Osteocyte (in vitro differentiated cells): ENCODE data around the gene C1QTNF3. TPM values are rescaled to one million over a fixed set of nuclear protein-coding genes. Genes with fewer than 3 reads are reported as not detected.
A peak's percentile ranks its signal among the peaks of the same experiment; 100 is the strongest.

Source experiments
- DNase-seq: peaks from one replicate; pipeline ENCODE4 v3.0.0; 2021; ENCODE audit warnings: mixed read lengths; ENCODE audit not compliant: unreplicated experiment; ENCODE audit errors: extremely low spot score
- H3K27ac Mint-ChIP-seq: one replicate; pipeline ENCODE4 v1.8.0; 2021; ENCODE audit warnings: mild to moderate bottlenecking, mixed read lengths; ENCODE audit not compliant: unreplicated experiment
- H3K27me3 Mint-ChIP-seq: one replicate; pipeline ENCODE4 v1.8.0; 2021; ENCODE audit warnings: mixed read lengths; ENCODE audit not compliant: unreplicated experiment
- H3K36me3 Mint-ChIP-seq: one replicate; pipeline ENCODE4 v1.8.0; 2021; ENCODE audit warnings: mixed read lengths; ENCODE audit not compliant: unreplicated experiment
- H3K4me1 Mint-ChIP-seq: one replicate; pipeline ENCODE4 v1.8.0; 2021; ENCODE audit warnings: mixed read lengths; ENCODE audit not compliant: unreplicated experiment
- H3K4me3 Mint-ChIP-seq: one replicate; pipeline ENCODE4 v1.8.0; 2021; ENCODE audit warnings: mild to moderate bottlenecking, moderate library complexity, mixed read lengths; ENCODE audit not compliant: unreplicated experiment
- H3K9me3 Mint-ChIP-seq: one replicate; pipeline ENCODE4 v1.8.0; 2021; ENCODE audit warnings: mixed read lengths; ENCODE audit not compliant: unreplicated experiment
- CTCF ChIP-seq: fragments of 200-600 bp; sonication (generic); IDR thresholded peaks from 2 replicates; pipeline ENCODE4 v1.5.0; 2021; ENCODE audit warnings: antibody characterized with exemption, mild to moderate bottlenecking, moderate library complexity
- total RNA-seq: library from RNA; stranded (reverse); gene quantifications from 2 replicates; pipeline ENCODE4 v1.2.1, GENCODE V29; 2021

Gene C1QTNF3
- total RNA-seq, 1 donor from 2014 or later: 4.8 TPM

GRCh38 chr5:34057569-34057968 is 14.6 kb upstream of the C1QTNF3 start:
- Mint-ChIP-seq H3K27ac (no peak overlapping the region), H3K27me3 (no peaks in the 10 kb centered on the region)

GRCh38 chr5:34057118-34057517 is 14.1 kb upstream of the C1QTNF3 start:
- Mint-ChIP-seq H3K4me3 (no peak overlapping the region), H3K27me3 (no peaks in the 10 kb centered on the region), H3K27ac (no peak overlapping the region), H3K4me1 (peaks cover 26% of the 10 kb centered on the region), H3K36me3 (peaks cover 5% of the 10 kb centered on the region), H3K9me3 (no peaks in the 10 kb centered on the region)
- DNase-seq: no peak
- TF ChIP-seq CTCF: no peak

More at GRCh38 chr5:34057569-34057968, 14.6 kb upstream of the C1QTNF3 start:
- Mint-ChIP-seq H3K36me3 (peaks cover 7% of the 10 kb centered on the region), H3K4me3 (no peak overlapping the region), H3K9me3 (no peaks in the 10 kb centered on the region), H3K4me1 (peaks cover 22% of the 10 kb centered on the region)
- no peak for DNase-seq
- no peak for TF ChIP-seq CTCF

- Mint-ChIP-seq H3K27me3 (no peaks in the 10 kb centered on the region), H3K4me3 (no peak overlapping the region), H3K27ac (no peak overlapping the region), H3K9me3 (no peaks in the 10 kb centered on the region), H3K4me1 (peaks cover 30% of the 10 kb centered on the region), H3K36me3 (no peaks in the 10 kb centered on the region)
- TF ChIP-seq CTCF: no peak
- no peak for DNase-seq
Measured at GRCh38 chr5:34055667-34056066, 12.7 kb upstream of the C1QTNF3 start.

GRCh38 chr5:34054400-34054729 is 11.4 kb upstream of the C1QTNF3 start:
- Mint-ChIP-seq H3K36me3 (peaks cover 2% of the 10 kb centered on the region), H3K4me1 (peaks cover 30% of the 10 kb centered on the region), H3K4me3 (no peak overlapping the region), H3K27ac (peak overlapping the region; percentile 19), H3K9me3 (no peaks in the 10 kb centered on the region), H3K27me3 (no peaks in the 10 kb centered on the region)
- no peak for DNase-seq
- TF ChIP-seq CTCF: no peak

- H3K4me3 Mint-ChIP-seq: no peak overlapping the region
- no peak for TF ChIP-seq CTCF
- H3K36me3 Mint-ChIP-seq: peaks cover 2% of the 10 kb centered on the region
- no peaks in the 10 kb centered on the region for H3K27me3 Mint-ChIP-seq
- H3K4me1 Mint-ChIP-seq: peaks cover 30% of the 10 kb centered on the region
- H3K27ac Mint-ChIP-seq: peak overlapping the region; percentile 84
- no peak for DNase-seq
- no peaks in the 10 kb centered on the region for H3K9me3 Mint-ChIP-seq
Measured at GRCh38 chr5:34053571-34054399, 10.8 kb upstream of the C1QTNF3 start.
